Smooth muscle cell (in vitro differentiated cells): ENCODE results near the gene KRTAP1-5. TPM values are rescaled to one million over a fixed set of nuclear protein-coding genes. Genes with fewer than 3 reads are reported as not detected.
A peak's percentile ranks its signal among the peaks of the same experiment; 100 is the strongest.
"Not testable (repeated sequence)": the region's sequence is repeated elsewhere in the genome, so short reads cannot be mapped to it uniquely, and the experiment has no call there.

Experiments
- DNase-seq: peaks from one replicate; lab custom pipeline; 2025; ENCODE audit not compliant: unreplicated experiment; lab: John Stamatoyannopoulos, UW
- H2AFZ ChIP-seq: fragments of 200-600 bp; sonication (generic); 2 replicates; pipeline ENCODE4 v1.6.0; 2016; ENCODE audit warnings: antibody characterized with exemption, low read depth, mild to moderate bottlenecking
- H3F3A ChIP-seq: fragments of 200-600 bp; sonication (generic); 2 replicates; pipeline ENCODE4 v1.6.0; 2017; ENCODE audit warnings: antibody characterized with exemption, low read depth
- H3K27ac ChIP-seq: fragments of 200-600 bp; sonication (generic); 2 replicates; pipeline ENCODE4 v1.5.1; 2016; ENCODE audit warnings: low read depth, mild to moderate bottlenecking
- H3K27me3 ChIP-seq: fragments of 200-600 bp; sonication (generic); 2 replicates; pipeline ENCODE4 v1.6.1; 2016; ENCODE audit warnings: low read depth, mild to moderate bottlenecking
- H3K36me3 ChIP-seq: fragments of 200-600 bp; sonication (generic); 2 replicates; pipeline ENCODE4 v1.5.1; 2016; ENCODE audit warnings: low read depth
- H3K4me1 ChIP-seq: fragments of 200-600 bp; sonication (generic); 2 replicates; pipeline ENCODE4 v1.5.1; 2016; ENCODE audit warnings: low read depth
- H3K4me2 ChIP-seq: fragments of 200-600 bp; sonication (generic); 2 replicates; pipeline ENCODE4 v1.6.0; 2016; ENCODE audit warnings: mild to moderate bottlenecking
- H3K4me3 ChIP-seq: fragments of 200-600 bp; sonication (generic); 2 replicates; pipeline ENCODE4 v1.5.1; 2016; ENCODE audit warnings: mild to moderate bottlenecking
- H3K79me2 ChIP-seq: fragments of 200-600 bp; sonication (generic); 2 replicates; pipeline ENCODE4 v1.6.0; 2016; ENCODE audit warnings: low read depth, mild to moderate bottlenecking
- H3K9ac ChIP-seq: fragments of 200-600 bp; sonication (generic); 2 replicates; pipeline ENCODE4 v1.6.0; 2016; ENCODE audit warnings: low read depth
- H3K9me3 ChIP-seq: fragments of 200-600 bp; sonication (generic); replicated peaks from 2 replicates; pipeline ENCODE4 v1.5.1; 2016; ENCODE audit warnings: low read depth
- H4K20me1 ChIP-seq: fragments of 200-600 bp; sonication (generic); 2 replicates; pipeline ENCODE4 v1.6.0; 2016; ENCODE audit warnings: low read depth
- WGBS: methylation state at CpG from one replicate; pipeline ENCODE4 v1.1.7; 2016; ENCODE audit warnings: low lambda C conversion rate; 5-methylcytosine and 5-hydroxymethylcytosine counted together
- polyA plus RNA-seq: library from polyadenylated mRNA; unstranded; fragments of >200 nt; fragmentation: Nextera tagmentation; extraction: Ambion mirVana; gene quantifications from 2 replicates; pipeline ENCODE4 v1.2.1, GENCODE V29; 2016
- total RNA-seq: library from RNA; depleted of rRNA; stranded (reverse); fragments of >200 nt; gene quantifications from 2 replicates; pipeline ENCODE4 v1.2.3, GENCODE V29; 2014
- TF ChIP-seq, protein P1 (sequence below): fragments of 200-600 bp; sonication (generic); IDR thresholded peaks from 2 replicates; pipeline ENCODE4 v1.5.1; 2017; ENCODE audit warnings: borderline replicate concordance, mild to moderate bottlenecking, antibody characterized with exemption; ENCODE audit not compliant: insufficient read depth, poor library complexity, severe bottlenecking

KRTAP1-5 gene
- total and polyA plus RNA-seq, 2 experiments from 2014 or later = 1.1 to 3.0 TPM

DNA sequence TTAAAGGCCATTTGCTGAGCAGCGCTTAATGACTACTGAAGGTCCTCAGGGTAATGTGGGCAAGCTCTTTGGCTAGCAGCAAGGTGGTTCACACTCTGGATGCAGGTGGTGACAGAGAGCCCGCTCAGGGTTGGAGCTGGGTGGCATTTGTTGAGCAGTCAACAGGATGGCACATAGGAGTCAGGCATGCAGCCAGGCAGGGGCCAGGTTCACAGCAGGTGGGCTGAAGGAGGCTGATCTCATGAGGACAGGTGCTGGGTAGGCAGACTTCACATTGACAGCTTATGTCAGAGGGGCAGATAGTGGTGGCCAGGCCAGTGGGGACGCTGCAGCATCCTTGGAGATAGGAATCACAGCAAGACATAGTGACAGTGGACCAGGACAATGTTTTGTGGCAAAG, 22.6 kb downstream of the KRTAP1-5 start:
- no peak for DNase-seq
- Histone ChIP-seq H3F3A (no peaks in the 10 kb centered on the region), H3K4me3 (no peak overlapping the region), H3K27me3 (peaks cover 4% of the 10 kb centered on the region), H3K27ac (no peak overlapping the region), H3K9me3 (no peaks in the 10 kb centered on the region), H4K20me1 (no peaks in the 10 kb centered on the region), H3K36me3 (no peaks in the 10 kb centered on the region), H3K4me2 (no peak overlapping the region), H2AFZ (no peak overlapping the region), H3K4me1 (peaks cover 3% of the 10 kb centered on the region), H3K79me2 (no peaks in the 10 kb centered on the region), H3K9ac (no peak overlapping the region)
- TF ChIP-seq, protein P1, sequence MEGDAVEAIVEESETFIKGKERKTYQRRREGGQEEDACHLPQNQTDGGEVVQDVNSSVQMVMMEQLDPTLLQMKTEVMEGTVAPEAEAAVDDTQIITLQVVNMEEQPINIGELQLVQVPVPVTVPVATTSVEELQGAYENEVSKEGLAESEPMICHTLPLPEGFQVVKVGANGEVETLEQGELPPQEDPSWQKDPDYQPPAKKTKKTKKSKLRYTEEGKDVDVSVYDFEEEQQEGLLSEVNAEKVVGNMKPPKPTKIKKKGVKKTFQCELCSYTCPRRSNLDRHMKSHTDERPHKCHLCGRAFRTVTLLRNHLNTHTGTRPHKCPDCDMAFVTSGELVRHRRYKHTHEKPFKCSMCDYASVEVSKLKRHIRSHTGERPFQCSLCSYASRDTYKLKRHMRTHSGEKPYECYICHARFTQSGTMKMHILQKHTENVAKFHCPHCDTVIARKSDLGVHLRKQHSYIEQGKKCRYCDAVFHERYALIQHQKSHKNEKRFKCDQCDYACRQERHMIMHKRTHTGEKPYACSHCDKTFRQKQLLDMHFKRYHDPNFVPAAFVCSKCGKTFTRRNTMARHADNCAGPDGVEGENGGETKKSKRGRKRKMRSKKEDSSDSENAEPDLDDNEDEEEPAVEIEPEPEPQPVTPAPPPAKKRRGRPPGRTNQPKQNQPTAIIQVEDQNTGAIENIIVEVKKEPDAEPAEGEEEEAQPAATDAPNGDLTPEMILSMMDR = no peak
- 94% methylated on average over 3 of the region's 3 CpGs for WGBS

DNA sequence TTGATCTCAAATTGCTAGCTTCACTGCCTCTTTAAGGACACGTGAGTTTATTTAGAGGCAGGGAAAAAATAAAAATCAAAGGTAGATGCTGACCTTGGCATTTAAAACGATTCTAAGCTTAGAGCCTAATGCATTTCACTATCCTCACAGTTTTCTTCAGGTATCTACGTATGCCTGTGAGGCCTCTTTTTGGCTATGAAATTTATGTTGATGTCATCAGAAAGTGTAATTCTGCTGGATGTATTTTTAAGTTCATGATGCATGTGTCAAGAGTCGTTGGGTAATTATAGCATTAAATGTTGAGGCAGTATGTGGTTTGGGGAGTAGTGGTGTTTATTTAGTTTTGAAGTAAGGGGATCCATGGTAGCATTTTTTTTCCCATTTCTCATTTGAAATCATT, 23.1 kb downstream of the KRTAP1-5 start:
- H3K4me2 ChIP-seq = no peak overlapping the region
- DNase-seq = no peak
- H3K79me2 ChIP-seq = no peaks in the 10 kb centered on the region
- H3K27ac ChIP-seq = no peak overlapping the region
- no peak overlapping the region for H3K9ac ChIP-seq
- H3K36me3 ChIP-seq = no peaks in the 10 kb centered on the region
- no peaks in the 10 kb centered on the region for H3F3A ChIP-seq
- TF ChIP-seq, protein P1 = no peak
- H4K20me1 ChIP-seq = no peaks in the 10 kb centered on the region
- no peaks in the 10 kb centered on the region for H3K9me3 ChIP-seq
- WGBS = 71% methylated on average over 4 of the region's 4 CpGs
- H3K27me3 ChIP-seq = peaks cover 4% of the 10 kb centered on the region
- H3K4me3 ChIP-seq = no peak overlapping the region
- no peak overlapping the region for H2AFZ ChIP-seq
- H3K4me1 ChIP-seq = no peaks in the 10 kb centered on the region

DNA sequence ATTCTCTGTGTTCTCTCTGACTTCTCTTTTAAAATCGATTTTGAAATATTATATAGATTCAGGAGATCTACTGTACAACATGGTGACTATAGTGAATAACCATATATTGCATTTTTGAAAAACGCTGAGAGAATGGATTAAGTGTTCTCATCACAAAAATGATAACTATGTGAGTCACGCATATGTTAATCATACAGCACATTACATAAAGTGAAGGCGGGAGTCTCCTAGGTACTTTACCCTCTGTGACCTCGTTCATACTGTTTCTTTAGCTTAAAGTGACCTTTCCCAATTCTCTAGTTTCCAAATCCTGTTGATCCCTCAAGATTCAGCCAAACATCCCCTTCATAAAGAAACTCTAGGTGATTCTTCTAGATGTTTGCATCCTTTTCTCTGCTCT, 24.2 kb downstream of the KRTAP1-5 start:
- TF ChIP-seq, protein P1 = no peak
- no peaks in the 10 kb centered on the region for H3F3A ChIP-seq
- no peak for DNase-seq
- peak overlapping the region; percentile 1 for H2AFZ ChIP-seq
- no peaks in the 10 kb centered on the region for H3K36me3 ChIP-seq
- peaks cover 7% of the 10 kb centered on the region for H3K27me3 ChIP-seq
- no peak overlapping the region for H3K27ac ChIP-seq
- H3K79me2 ChIP-seq = no peaks in the 10 kb centered on the region
- H3K9me3 ChIP-seq = no peaks in the 10 kb centered on the region
- H3K4me2 ChIP-seq = no peak overlapping the region
- WGBS = 68% methylated on average over 5 of the region's 5 CpGs
- no peaks in the 10 kb centered on the region for H4K20me1 ChIP-seq
- no peak overlapping the region for H3K9ac ChIP-seq
- H3K4me3 ChIP-seq = no peak overlapping the region
- H3K4me1 ChIP-seq = no peaks in the 10 kb centered on the region

DNA sequence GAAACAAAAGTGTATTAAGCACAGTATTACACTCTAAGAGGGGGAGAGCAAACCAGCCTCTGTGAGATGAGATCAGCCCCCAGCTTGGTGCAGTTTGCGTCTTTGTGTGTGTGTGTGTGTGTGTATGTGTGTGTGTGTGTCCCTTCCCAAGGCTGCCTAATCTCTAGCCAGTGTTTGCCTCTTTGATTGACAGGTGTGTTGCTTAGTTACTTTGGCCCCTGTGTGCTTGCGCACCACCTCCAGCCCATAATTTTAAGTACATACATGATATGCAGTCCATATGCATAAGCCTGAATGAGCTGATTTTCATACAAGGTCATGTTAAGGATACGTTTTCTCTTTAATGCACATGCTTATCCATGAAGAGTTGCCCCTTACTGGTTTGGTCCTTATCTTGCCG, 25.2 kb downstream of the KRTAP1-5 start:
- H3K9me3 ChIP-seq = no peaks in the 10 kb centered on the region
- H3K4me1 ChIP-seq = no peaks in the 10 kb centered on the region
- WGBS = 84% methylated on average over 4 of the region's 4 CpGs
- H4K20me1 ChIP-seq = no peaks in the 10 kb centered on the region
- H3K36me3 ChIP-seq = no peaks in the 10 kb centered on the region
- TF ChIP-seq, protein P1 = no peak
- H2AFZ ChIP-seq = no peak overlapping the region
- no peaks in the 10 kb centered on the region for H3K79me2 ChIP-seq
- H3K9ac ChIP-seq = no peak overlapping the region
- H3K4me2 ChIP-seq = no peak overlapping the region
- DNase-seq = no peak
- no peaks in the 10 kb centered on the region for H3F3A ChIP-seq
- no peak overlapping the region for H3K4me3 ChIP-seq
- peaks cover 16% of the 10 kb centered on the region for H3K27me3 ChIP-seq
- H3K27ac ChIP-seq = no peak overlapping the region

DNA sequence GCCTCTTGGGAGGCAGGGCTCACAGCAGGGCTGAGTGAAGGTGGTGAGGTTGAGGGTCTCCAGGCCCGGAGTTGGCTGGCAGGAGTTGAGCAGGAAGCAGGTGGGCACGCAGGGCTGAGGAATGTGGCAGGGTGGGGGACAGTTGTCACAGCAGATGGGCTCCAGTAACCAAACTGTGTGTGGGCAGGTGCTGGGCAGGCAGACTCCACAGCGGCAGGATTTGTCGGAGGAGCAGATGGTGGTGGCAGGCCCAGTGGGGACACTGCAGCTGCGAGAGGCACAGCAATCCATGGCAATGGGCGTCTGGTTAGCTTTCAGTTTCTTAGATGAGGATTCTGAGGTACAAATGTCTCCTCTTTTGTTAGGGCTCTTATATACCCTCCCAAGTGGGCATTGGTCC, 27.4 kb downstream of the KRTAP1-5 start, which contains the start of gene KRTAP3-2:
TSS of gene KRTAP3-2 (minus strand) at position 344 of the 400 bp plus-strand sequence. CDS start at position 291, 53 bp downstream.
- WGBS = 90% methylated on average over 6 of the region's 6 CpGs
- peaks cover 22% of the 10 kb centered on the region for H3K27me3 ChIP-seq
- not testable (repeated sequence) for H3K4me3 ChIP-seq, H3K9ac ChIP-seq, DNase-seq, H3K9me3 ChIP-seq, H3K27ac ChIP-seq, H3F3A ChIP-seq, H2AFZ ChIP-seq, H3K36me3 ChIP-seq, H3K79me2 ChIP-seq, H3K4me2 ChIP-seq, H4K20me1 ChIP-seq, H3K4me1 ChIP-seq
